ENCODE results near the gene AK5.

The AK5 gene

DNA sequence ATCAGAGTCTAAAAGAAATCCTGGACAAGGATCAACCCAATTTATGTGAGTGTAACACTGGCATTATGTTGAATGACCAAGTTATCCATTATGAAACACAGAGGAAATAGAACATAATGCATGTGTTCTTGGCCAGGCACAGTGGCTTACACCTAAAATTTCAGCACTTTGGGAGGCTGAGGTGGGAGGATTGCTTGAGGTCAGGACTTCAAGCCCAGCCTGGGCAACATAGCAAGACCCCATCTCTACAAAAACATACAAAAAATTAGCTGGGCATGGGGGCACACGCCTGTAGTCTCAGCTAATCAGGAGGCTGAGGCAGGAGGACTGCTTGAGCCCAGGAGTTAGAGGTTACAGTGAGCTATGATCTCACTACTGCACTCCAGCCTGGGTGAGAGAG, 270.8 kb downstream of the AK5 start:
- DNase-seq = no peak

GRCh38 chr1:77553568-77554291, 271.9 kb downstream of the AK5 start:
- DNase-seq = no peak

DNA sequence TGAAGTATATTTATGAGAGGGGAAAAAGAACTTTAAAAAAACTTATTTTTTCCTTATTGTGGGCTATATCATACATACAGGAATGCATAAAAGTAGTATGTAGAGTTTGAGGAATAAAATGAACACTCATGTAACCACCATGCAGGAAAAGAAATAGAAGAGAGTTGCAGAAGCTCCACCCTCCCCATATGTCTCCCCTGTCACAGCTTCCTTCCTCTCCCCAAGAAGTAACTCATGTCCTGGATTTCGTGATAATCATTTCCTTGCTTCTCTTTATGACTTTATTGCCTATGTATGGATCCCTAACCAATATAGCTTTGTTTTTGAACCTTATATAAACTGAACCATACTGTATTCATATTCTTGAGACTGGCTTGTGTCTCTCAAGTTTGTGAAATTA, 274.2 kb downstream of the AK5 start:
- DNase-seq = no peak

GRCh38 chr1:77557053-77557452, 275.2 kb downstream of the AK5 start:
- DNase-seq = no peak

DNA sequence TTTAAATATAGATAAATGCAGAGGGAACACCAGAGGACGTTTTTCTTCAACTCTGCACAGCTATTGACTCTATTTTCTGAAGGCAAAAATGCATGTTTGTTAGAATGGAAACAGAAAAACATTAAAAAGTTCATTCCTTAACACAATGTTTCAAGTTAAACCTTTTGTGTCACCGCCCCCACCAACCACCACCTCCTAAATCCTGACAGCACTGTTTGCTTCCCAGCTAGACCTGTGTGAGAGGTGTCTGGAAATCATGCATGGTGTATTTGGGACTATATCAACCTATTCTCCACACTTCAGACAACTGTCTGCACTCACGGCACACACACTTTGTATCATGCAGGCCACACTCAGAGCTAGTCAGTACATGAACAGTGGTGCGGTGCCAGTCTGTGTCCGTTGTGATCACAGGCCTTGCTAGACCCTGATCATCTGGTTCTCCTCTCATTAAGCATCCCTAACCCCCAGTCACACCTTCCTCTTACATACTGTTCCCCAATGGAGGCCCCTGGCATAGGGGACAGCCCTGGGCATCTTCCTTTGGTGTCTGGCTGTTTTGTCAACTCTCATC, 276.9 kb downstream of the AK5 start:
- DNase-seq = no peak

DNA sequence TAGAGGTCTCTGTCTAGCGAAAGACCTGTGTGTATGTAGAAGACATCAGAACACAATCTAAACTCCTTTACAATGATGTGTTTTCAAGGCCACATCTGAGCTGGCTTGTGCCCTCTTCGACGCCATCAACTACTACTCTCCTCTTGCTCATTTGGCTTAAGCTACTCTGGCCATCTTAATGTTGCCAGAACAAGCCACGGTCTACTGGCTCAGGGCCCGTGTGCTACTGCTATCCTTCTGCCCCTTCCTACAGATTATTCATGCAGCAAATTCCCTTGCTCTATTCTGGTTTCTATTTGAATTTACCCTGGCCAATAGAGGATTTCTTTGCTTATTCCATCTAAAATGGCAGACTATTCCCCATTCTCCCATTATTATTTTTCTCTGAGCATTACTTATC, 278.9 kb downstream of the AK5 start:
- no peak for DNase-seq

DNA sequence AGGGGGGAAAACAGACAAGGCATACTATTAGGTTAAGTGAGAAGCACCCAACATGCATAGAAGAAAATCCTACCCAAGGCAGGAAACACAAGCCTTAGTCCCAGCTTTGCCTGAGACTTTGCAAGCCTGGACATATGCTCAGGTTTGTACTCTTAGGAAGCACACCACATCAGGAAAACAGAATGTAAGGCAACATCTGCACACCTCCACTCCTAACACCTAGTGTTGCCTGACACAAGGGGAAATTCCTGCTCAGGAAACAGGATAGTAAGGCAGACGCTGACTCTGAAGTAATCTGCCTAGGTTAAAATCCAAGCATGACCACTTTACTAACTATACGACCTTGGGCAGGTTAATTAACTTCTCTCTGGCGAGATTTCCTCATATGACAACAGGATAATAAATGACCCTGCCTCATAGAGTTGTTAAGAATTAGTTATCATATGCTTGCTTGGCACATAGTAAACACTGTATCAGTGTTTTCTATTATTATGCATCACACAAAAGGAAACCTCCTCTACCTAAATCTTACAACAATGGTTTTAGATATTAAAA, 280.9 kb downstream of the AK5 start:
- DNase-seq = no peak

GRCh38 chr1:77565321-77565720, 283.5 kb downstream of the AK5 start:
- DNase-seq = no peak

DNA sequence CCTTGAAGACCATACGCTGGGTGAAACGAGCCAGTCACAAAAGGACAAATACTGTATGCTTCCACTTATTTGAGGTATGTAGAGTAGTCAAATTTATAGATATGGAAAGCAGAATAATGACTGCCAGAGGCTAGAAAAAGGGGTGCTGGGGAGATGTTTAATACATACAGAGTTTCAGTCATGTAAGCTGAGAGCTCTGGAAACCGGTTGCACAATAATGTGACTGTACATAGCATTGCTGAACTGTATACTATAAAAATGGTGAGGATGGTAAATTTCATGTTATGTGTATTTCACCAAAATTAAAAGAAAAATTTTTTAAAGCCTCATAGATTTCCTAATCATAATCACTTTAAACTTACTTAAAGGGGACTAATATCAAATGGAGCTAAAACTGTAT, 289.8 kb downstream of the AK5 start:
- no peak for DNase-seq

- DNase-seq = no peak
Measured at GRCh38 chr1:77579547-77579946, 297.7 kb downstream of the AK5 start.

GRCh38 chr1:77582905-77583304, 301.1 kb downstream of the AK5 start:
- no peak for DNase-seq

DNA sequence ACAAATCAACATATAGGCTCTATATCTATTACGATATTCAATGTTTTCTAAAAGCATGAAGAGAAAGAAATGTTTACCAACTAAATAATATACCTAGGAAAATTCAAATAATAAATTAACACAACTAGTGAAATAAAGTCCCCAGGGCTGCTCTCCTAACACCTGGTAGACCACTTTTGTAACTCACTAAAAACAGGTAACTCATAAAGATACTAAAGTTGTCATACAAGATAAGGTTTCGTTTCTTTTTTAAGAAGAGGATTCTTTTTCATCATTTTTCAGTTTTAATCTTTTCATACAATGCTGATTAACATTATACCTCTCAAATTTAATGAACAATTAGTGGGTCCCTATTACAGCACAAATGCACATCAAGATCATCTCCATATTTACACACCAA, 301.7 kb downstream of the AK5 start:
- DNase-seq = no peak

DNA sequence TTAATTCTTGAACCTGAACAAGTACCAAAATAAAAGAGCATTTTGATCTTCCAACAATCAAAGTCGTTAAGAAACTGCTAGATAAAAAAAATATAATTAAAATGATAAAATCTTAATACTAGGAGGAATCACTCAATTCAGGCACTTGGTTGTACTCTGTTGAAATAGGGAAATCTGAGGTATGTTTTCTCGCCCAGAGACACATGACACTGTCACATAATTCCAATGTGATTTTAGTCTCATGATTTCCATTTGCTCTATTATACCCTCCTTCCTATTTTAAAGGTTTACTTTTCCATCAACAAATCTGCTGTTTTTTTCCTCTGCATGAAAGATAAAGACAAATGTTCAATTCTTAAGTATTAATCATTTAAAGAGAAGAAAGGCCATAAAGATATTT, 303.1 kb downstream of the AK5 start:
- no peak for DNase-seq

GRCh38 chr1:77585610-77586314, 303.9 kb downstream of the AK5 start:
- no peak for DNase-seq

GRCh38 chr1:77589231-77589630, 307.4 kb downstream of the AK5 start:
- DNase-seq = no peak

DNA sequence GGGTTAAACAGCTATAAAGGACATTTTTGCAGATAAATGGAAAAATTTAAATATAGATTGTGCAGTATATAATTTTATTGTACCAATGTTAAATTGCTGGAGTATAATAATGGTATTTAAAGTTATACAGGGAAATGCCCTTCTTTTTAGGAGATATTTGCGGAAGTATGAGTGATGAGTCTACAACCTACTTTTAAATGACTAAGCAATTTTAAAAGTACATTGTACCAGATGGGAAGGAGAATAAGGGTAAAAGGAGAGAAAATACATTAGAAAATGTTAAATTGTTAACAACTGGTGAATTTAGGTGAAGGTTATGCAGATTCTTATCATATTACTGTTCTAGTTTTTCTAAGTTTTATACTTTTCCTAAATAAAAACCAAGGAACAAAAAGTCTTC, 308.8 kb downstream of the AK5 start:
- no peak for DNase-seq

- no peak for DNase-seq
Measured at GRCh38 chr1:77592906-77593305, 311.1 kb downstream of the AK5 start.

DNA sequence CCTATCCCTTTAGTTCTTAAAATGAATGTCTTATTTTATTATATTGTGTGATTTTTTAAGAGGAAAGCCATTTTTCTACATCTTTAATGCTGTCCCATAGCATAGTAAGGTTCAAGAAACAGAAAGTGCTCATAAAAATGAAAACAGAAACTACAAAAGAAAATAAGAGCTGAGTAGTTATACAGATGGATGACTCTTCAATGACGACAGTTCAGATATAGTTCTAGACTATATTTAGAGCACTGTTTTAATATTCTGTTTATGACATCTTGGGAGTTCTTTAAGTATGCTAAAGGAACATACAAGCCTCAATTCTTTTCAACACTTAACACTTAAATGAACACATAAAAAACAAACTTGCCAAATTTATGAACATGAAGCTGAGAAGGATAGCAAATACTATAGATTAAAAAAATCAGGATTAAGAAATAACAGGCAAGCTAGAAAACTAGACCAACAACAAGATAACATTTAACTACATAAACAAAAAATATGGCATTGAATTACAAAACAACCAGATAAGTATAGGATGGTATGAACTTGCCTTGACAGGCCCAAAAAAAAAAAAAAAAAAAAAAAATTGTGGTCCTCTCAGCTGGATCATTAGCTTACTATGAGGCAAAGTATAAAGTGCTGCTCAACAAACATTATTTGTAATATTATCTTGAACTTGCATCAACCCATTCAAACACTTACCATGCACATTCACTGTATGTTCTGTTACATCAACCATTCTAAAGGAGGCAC, 312.7 kb downstream of the AK5 start:
- no peak for DNase-seq

DNA sequence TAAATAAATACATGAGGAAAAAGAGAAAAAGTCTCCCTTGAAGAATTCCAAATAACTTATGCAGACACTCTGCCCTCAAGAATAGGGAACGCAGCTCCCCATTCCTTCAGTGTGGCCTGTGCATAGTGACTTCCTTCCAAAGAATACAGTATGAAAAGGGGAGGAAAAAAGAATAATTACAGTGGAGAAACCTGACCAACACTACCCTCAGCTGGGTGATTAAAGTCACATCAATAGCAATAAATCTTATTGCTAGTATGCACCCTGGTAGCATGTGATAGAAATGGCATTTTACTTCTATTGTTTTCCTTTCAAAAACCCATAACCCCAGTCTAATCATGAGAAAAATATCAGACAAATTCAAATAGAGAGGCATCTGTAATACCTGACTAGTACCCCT, 315.5 kb downstream of the AK5 start:
- no peak for DNase-seq

- no peak for DNase-seq
Measured at GRCh38 chr1:77605246-77606026, 323.6 kb downstream of the AK5 start.

- no peak for DNase-seq
Measured at GRCh38 chr1:77608893-77609292, 327.1 kb downstream of the AK5 start.

Data from NCI-H748 treated with DMSO at 0.1 percent for 48 hours (cell line).